A549 (cell line): ENCODE data around the gene S100B.

Experiments
- CHD2 ChIP-seq: fragments of 150-350 bp; IDR thresholded peaks from 2 replicates; pipeline ENCODE4 v1.6.1; 2014; ENCODE audit warnings: low read length; ENCODE audit not compliant: partially characterized antibody
- CTCF ChIP-seq: fragments of >200 bp; sonication (Bioruptor Twin); formaldehyde crosslinking; IDR thresholded peaks from 3 replicates; pipeline ENCODE4 v1.5.1; 2016
- EP300 ChIP-seq, 2 experiments: fragments of >200 bp; sonication (Bioruptor Twin); formaldehyde crosslinking; IDR thresholded peaks; 2 replicates in 1 of 2; 3 replicates in 1 of 2; pipeline ENCODE4 v1.6.1; 2016 to 2017
- GATA3 ChIP-seq: IDR thresholded peaks from 2 replicates; pipeline ENCODE4 v1.6.1; 2012; ENCODE audit warnings: borderline replicate concordance
- HMGXB4 ChIP-seq: fragments of 250-450 bp; sonication (Bioruptor Pico); IDR thresholded peaks from 2 replicates; pipeline ENCODE4 v1.5.0; 2021; ENCODE audit warnings: mild to moderate bottlenecking, moderate library complexity, borderline replicate concordance
- JUN ChIP-seq, 2 experiments: fragments of >200 bp; sonication (Bioruptor Twin); formaldehyde crosslinking; IDR thresholded peaks; 2 replicates in 1 of 2; 3 replicates in 1 of 2; pipeline ENCODE4 v1.6.1; 2016 to 2017
- MAFK ChIP-seq: fragments of 450-650 bp; IDR thresholded peaks from 2 replicates; pipeline ENCODE4 v1.6.1; 2014; ENCODE audit not compliant: partially characterized antibody
- PHF8 ChIP-seq: fragments of 200-600 bp; sonication (generic); IDR thresholded peaks from 2 replicates; pipeline ENCODE4 v1.6.1; 2016; ENCODE audit warnings: low read depth, mild to moderate bottlenecking, antibody characterized with exemption, moderate library complexity, borderline replicate concordance
- POLR2A ChIP-seq: IDR thresholded peaks from 2 replicates; pipeline ENCODE4 v1.6.1; 2012; ENCODE audit warnings: mild to moderate bottlenecking, low read length
- ZFP36 ChIP-seq: fragments of 450-650 bp; IDR thresholded peaks from 2 replicates; pipeline ENCODE4 v1.6.1; 2014; ENCODE audit warnings: borderline replicate concordance; ENCODE audit not compliant: partially characterized antibody

GRCh38 chr21:46604975-46605766 lies at the start of gene S100B:
- TF ChIP-seq EP300 (IDR thresholded peaks at IDR 0.05) (no peak), CHD2 (no peak), CTCF (no peak), JUN (IDR thresholded peaks at IDR 0.05) (no peak), ZFP36 (no peak), MAFK (no peak), GATA3 (no peak), HMGXB4 (CRISPR knock-in tag) (no peak), POLR2A (no peak), PHF8 (no peak)
